Activated T-cell treated with anti-CD3 and anti-CD28 coated beads, Interleukin-2, amount 50 U/mL, for 48 hours (primary cell): ENCODE data around the gene HCFC2.
"Not testable (repeated sequence)": the region's sequence is repeated elsewhere in the genome, so short reads cannot be mapped to it uniquely, and the experiment has no call there.

Experiments
- DNase-seq, 2 experiments: peaks; one replicate each; pipeline ENCODE4 v3.0.0-alpha.2; 2020

HCFC2 gene

DNA sequence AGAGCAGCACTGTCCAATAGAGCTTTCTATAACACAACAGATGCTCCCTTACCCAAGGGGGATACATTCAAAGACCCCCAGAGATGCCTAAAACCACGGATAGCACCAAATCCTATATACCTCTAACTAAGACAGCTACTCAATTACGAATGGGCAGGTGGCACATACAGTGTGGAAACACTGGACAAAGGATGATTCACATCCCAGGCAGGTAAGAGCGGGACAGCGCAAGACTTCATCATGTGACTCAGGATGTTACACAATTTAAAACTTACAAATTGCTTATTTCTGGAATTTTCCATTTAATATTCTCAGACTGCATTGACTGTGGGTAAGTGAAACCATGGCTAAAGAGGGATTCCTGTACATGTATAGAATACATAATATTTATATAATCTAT is 5.5 kb upstream of the HCFC2 start:
- no peak for DNase-seq

- no peak for DNase-seq
Observed at GRCh38 chr12:104059963-104060362, 4.4 kb upstream of the HCFC2 start.

DNA sequence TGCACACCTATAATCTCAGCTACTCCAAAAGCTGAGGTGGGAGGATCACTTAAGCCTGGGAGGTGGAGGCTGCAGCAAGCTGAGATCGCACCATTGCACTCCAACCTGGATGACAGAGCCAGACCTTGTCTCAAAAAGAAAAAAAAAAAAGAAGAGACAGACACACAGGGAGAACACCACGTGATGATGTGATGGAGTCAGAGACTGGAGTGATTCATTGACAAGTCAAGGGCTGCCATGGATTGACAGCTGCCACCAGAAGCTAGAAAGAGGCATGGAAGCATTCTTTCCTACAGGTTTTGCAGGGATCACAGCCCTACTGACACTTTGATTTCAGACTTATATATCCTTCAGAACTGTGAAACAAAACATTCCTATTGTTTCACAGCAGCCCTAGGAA is 3.5 kb upstream of the HCFC2 start:
- DNase-seq: no peak

- DNase-seq: no peak
Observed at GRCh38 chr12:104063712-104064030, 660 bp upstream of the HCFC2 start.

GRCh38 chr12:104064842-104065427 is 604 bp downstream of the HCFC2 start:
- DNase-seq: peak; percentile 26

- DNase-seq: no peak
Observed at GRCh38 chr12:104072099-104072498, 7.8 kb downstream of the HCFC2 start.

DNA sequence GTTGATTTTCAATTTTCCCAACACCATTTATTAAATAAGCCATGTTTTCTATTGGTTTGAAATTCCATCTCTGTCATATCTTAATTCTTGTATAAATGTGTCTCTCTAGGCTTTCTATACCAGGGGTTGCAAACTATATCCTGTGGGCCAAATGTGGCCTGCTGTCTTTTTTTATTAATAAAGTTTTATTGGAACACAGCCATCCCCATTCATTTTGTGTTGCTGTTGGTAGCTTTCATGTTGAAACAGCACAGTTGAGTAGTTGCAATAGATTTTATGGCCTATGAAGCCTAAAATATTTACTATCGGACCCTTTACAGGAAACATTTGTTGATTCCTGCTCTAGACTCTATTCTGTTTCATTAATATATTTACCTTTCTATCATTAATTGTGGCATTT is 9.4 kb downstream of the HCFC2 start:
- DNase-seq: no peak

- DNase-seq: no peak
Observed at GRCh38 chr12:104079024-104079423, 14.7 kb downstream of the HCFC2 start.

DNA sequence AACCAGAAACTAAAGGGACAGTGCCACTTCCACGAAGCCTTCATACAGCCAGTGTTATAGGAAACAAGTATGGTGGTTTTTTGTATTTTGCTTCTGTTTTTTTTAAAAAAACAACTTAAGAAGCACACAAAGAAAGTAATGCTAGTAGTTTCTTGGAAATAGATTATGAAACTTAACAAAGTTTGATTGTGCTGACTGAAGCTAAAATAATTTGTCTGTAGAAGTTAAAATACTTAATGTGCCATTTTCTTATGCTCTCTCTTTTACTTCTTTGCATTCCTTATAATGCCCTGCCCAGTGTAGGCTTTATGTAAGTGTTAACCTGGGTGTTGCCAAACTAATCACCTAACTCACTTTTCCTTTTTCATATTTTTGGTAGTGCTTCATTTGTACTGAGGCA is 16.4 kb downstream of the HCFC2 start:
- DNase-seq: no peak

DNA sequence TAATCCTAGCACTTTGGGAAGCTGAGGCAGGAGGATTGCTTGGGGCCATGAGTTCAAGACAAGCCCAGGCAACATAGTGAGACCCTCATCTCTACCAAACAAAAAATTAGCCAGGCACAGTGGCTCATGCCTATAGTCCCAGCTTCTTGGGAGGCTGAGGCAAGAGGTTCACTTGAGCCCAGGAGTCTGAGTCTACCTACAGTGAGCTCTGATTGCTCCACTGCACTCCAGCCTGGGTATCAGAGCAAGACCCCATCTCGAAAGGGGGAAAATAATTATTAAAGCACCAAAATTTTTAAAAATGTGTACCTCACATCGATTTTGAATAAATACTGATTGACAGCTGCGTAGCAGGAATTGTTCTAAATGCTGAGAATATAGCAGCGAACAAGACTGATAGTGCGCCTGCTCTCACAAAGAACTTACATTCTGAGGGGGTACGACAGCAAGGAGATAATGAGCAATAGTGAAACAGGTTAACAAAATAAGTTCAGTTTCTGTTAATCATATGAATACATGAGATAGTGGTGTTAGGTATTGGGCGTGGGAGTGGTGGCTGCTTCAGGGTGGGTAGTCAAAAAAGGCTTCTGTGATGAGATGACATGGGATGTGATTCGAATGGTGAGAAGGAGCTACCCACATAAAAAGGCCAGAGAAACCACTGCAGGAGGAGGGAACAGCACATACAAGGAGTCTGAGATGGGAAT is 19.6 kb downstream of the HCFC2 start:
- peak; percentile 62 to 66 for DNase-seq

DNA sequence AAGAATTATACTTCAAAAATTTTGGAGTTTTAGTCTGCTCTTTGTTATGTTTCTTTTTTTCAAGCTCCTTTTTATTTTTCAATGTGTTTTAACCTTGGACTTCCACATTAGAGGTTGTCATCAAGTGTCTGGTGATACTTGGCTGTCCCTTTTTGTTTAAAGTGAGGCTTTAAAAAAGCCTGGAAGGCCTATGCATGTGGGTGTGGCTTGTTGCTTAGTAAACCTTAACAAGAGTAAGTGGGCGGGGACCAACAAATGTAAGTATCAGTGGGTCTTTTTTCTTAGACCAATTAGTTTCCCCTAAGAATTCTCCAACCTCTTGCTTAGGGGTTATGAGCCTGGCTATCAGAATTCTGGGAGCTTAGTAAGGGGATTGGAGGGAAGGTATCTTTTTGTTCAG is 26.4 kb downstream of the HCFC2 start:
- DNase-seq: no peak

- DNase-seq: no peak
Observed at GRCh38 chr12:104091136-104091535, 26.8 kb downstream of the HCFC2 start.

- DNase-seq: no peak
Observed at GRCh38 chr12:104094284-104094683, 30.0 kb downstream of the HCFC2 start.

DNA sequence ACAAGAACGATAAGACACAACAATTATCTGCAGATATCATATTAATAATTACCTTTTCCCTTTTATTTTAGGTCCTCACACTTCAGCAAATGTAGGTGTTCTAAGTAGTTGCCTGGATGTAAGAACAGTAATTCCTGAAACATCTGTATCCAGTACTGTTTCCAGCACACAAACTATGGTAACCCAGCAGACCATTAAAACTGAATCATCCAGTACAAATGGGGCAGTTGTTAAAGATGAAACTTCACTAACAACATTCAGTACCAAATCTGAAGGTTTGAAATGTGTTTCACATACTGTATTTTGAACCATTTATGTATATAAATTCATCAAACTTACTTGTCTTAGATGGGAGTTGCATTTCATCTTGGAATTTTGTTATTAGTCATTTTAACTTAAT is 31.0 kb downstream of the HCFC2 start:
- DNase-seq: no peak

GRCh38 chr12:104097954-104098353 is 33.6 kb downstream of the HCFC2 start:
- DNase-seq: no peak

GRCh38 chr12:104105461-104105860 is 41.1 kb downstream of the HCFC2 start:
- DNase-seq: no peak

DNA sequence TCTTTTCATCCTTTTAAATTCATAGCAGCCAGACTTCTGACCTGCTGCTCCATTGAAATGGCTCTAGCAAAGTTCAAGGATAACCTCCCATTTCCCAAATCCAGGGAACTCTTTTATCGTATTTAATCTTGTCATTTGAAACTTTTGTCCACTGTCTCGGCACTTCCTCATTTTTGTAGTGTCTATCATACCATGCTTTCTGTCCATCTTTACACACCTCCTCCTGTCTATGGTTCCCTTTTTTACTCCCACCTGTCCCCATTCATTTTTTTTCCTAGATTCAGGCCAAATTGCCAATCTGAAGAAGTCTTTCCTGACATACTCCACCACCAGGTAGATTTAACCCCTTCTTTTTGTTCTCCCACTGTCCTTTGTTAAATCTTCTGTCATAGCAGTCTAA is 42.6 kb downstream of the HCFC2 start:
- no peak for DNase-seq

DNA sequence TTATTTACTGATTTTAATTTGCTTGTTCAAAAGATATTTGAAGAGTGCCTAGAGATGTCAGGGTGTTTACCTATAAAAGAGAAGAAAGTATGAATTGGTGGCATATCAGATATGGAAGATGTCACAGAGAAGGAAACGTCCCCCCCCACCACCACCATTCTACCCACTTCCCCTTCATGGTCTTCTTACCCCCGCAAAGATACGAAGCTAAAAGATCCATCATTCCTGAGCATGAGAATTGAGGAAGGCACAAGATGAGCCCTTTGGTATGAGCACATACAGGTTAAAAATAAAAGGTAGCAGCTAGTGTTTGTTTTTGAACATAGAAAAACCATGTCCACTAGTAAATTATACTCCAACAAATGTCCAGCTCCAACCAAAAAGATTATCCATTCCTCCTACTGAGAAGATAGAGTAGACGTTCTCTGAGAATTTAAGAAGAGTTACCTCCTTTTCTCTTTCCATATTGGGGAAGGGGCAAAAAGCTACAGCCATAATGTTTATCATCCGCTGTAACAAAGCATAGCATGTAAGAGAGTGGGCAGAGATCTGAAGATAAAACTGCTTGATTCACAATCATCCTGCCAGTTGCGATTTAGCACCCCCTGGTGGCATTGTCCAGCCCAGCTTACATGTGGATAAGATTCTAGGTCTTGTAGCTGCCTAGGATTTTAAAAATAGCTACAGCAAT is 44.6 kb downstream of the HCFC2 start:
- peak; percentile 91 to 95 for DNase-seq

GRCh38 chr12:104109446-104110271 is 45.3 kb downstream of the HCFC2 start:
- DNase-seq: no peak

DNA sequence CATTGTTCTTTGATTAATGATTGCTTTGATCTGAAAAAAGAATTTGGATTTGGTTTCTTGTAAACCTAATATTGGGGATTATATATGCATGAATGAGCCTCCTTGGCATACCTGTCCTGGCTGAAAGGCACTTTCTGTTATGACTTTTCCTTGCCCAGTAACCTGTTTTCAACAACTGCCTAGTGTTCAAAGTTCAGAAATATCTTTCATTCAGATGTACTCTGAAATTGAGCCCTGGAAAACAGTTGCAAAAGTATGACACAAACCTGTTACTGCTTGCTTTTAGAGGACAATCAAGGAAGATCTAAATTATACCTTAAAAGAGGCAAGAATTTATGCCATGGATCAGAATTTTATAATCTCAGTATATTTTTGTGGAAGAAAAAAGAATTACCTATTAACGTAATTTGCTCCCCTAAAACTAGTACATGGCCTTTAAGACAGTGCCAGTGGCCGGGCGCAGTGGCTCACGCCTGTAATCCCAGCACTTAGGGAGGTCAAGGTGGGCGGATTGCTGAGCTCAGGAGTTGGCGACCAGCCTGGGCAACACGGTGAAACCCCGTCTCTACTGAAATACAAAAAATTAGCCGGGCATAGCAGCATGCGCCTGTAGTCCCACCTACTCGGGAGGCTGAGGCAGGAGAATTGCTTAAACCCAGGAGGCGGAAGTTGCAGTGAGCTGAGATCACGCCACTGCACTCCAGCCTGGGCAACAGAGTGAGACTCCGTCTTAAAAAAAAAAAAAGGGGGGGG is 50.7 kb downstream of the HCFC2 start:
- DNase-seq: not testable (repeated sequence)

- DNase-seq: no peak
Observed at GRCh38 chr12:104115587-104115975, 51.2 kb downstream of the HCFC2 start.

DNA sequence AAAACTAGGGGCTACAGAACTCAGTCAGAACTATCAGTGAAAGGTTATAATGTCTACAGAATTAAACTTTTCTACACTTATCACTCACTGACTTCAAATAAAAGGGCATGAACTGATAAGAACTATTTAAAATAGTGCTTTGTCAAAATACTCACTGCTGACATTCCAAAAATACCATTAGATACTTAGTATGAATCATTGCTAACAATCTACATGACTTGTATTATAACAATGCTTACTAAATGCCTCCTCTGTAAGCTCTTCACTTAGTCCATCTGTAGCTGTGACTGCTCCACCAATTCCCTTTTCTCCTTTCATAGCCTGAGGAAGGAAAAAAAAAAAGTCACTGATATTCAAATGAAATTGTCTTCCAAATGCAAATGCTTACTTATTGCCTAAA is 56.7 kb downstream of the HCFC2 start:
- DNase-seq: no peak

DNA sequence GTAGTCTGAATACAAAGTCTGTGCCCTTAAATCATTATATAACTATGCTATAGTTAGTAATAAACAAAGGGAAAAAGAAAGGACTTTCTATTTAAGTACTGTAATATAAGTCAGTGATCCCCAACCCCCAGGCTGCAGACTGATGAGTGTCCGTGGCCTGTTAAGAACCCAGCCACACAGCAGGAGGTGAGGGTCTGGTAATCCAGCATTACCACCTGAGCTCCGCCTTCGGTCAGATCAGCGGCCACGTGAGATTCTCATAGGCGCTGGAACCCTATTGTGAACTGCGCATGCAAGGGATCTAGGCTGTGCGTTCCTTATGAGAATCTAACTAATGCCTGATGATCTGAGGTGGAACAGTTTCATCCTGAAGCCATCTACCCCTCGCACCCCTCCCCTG is 58.0 kb downstream of the HCFC2 start:
- no peak for DNase-seq
